SU-DHL-6 (cell line): ENCODE measurements around the gene TMEM187.

ENCODE experiments used
- EZH2phosphoT487 ChIP-seq: fragments of 200-600 bp; sonication (generic), shearing (Covaris generic); conservative IDR thresholded peaks from 2 replicates; pipeline ENCODE4 v1.6.1; 2018; ENCODE audit warnings: mild to moderate bottlenecking, antibody characterized with exemption, low read length, moderate library complexity, mixed read lengths
- TF ChIP-seq, protein P1 (sequence below): fragments of 200-600 bp; sonication (generic); IDR thresholded peaks from one replicate; pipeline ENCODE4 v1.5.1; 2017; ENCODE audit warnings: antibody characterized with exemption, mild to moderate bottlenecking, low read length, moderate library complexity; ENCODE audit not compliant: insufficient read depth, poor library complexity, severe bottlenecking

DNA sequence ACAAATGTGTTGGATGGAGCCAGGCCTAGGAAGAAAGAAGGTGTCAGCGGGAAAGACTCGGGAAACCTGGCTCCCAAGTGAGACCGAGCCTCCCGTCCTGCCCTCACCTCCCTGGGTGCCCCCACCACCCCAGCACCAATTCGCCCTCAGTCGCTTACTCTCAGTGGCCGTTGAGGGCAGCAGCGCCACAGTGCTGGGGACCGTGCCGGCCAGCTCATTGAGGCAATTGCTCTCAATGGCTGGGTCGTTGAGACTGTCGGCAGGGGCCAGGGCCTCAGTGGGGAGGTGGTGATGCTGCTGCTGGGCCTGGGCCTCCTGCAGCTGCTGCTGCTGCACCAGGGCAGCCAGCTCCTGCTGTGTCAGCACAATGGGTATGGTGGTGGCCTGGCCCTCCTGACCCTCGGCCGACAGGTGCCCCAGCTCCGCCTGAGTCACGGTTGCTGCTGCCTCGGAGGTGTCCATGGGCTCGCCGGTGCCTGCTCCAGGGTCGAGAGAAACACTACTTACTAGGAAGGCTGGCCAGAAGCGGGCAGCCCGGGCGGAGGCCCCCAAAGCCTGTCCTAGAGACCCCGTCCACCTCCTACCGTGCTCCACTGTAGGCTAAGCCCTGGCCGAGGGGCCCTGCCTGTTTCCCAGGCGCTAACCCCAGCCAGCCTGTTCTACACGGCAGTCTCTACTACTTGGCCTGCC, 20.7 kb upstream of the TMEM187 start:
- TF ChIP-seq, protein P1, sequence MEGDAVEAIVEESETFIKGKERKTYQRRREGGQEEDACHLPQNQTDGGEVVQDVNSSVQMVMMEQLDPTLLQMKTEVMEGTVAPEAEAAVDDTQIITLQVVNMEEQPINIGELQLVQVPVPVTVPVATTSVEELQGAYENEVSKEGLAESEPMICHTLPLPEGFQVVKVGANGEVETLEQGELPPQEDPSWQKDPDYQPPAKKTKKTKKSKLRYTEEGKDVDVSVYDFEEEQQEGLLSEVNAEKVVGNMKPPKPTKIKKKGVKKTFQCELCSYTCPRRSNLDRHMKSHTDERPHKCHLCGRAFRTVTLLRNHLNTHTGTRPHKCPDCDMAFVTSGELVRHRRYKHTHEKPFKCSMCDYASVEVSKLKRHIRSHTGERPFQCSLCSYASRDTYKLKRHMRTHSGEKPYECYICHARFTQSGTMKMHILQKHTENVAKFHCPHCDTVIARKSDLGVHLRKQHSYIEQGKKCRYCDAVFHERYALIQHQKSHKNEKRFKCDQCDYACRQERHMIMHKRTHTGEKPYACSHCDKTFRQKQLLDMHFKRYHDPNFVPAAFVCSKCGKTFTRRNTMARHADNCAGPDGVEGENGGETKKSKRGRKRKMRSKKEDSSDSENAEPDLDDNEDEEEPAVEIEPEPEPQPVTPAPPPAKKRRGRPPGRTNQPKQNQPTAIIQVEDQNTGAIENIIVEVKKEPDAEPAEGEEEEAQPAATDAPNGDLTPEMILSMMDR = no peak
- TF ChIP-seq EZH2phosphoT487 = no peak
